NCI-H1694 (cell line): ENCODE measurements around the gene C17orf75.

Experiments
- DNase-seq: peaks from one replicate; lab custom pipeline; 2025; lab: John Stamatoyannopoulos, UW

The C17orf75 gene

GRCh38 chr17:32303781-32304288 lies 38.1 kb downstream of the C17orf75 start:
- DNase-seq = no peak

- DNase-seq = no peak
These were observed 38.9 kb downstream of the C17orf75 start for GRCh38 chr17:32302860-32303649.

GRCh38 chr17:32302037-32302436 lies 39.9 kb downstream of the C17orf75 start:
- DNase-seq = no peak

GRCh38 chr17:32299580-32300164 lies 42.3 kb downstream of the C17orf75 start:
- no peak for DNase-seq

GRCh38 chr17:32298721-32299579 lies 43.0 kb downstream of the C17orf75 start:
- no peak for DNase-seq

GRCh38 chr17:32298298-32298697 lies 43.7 kb downstream of the C17orf75 start:
- DNase-seq = peak; percentile 44

GRCh38 chr17:32297860-32298259 lies 44.1 kb downstream of the C17orf75 start:
- DNase-seq = no peak

GRCh38 chr17:32297424-32297823 lies 44.5 kb downstream of the C17orf75 start:
- DNase-seq = no peak

GRCh38 chr17:32292094-32292493 lies 49.9 kb downstream of the C17orf75 start:
- no peak for DNase-seq

GRCh38 chr17:32289471-32290070 lies 52.4 kb downstream of the C17orf75 start:
- DNase-seq = no peak

- no peak for DNase-seq
These were observed 53.4 kb downstream of the C17orf75 start for GRCh38 chr17:32288615-32289014.

GRCh38 chr17:32287804-32288511 lies 54.0 kb downstream of the C17orf75 start:
- no peak for DNase-seq

GRCh38 chr17:32286518-32286900 lies 55.5 kb downstream of the C17orf75 start:
- no peak for DNase-seq

GRCh38 chr17:32285746-32286517 lies 56.0 kb downstream of the C17orf75 start:
- no peak for DNase-seq

- DNase-seq = no peak
These were observed 56.7 kb downstream of the C17orf75 start for GRCh38 chr17:32285306-32285705.

GRCh38 chr17:32283745-32284201 lies 58.2 kb downstream of the C17orf75 start:
- DNase-seq = no peak

GRCh38 chr17:32281011-32281451 lies 60.9 kb downstream of the C17orf75 start:
- DNase-seq = peak; percentile 66

- no peak for DNase-seq
These were observed 61.9 kb downstream of the C17orf75 start for GRCh38 chr17:32279891-32280716.

GRCh38 chr17:32278815-32279214 lies 63.2 kb downstream of the C17orf75 start:
- DNase-seq = no peak
